ENCODE results near the gene SMYD4.

The SMYD4 gene

GRCh38 chr17:1729966-1730325, 99.8 kb downstream of the SMYD4 start:
- DNase-seq: no peak
